ENCODE measurements around the gene DIABLO. TPM values are rescaled to one million over a fixed set of nuclear protein-coding genes. Genes with fewer than 3 reads are reported as not detected.

The DIABLO gene
- total and polyA plus RNA-seq, 2 donors (not counting 1 experiment from before 2014, with no cell fraction given): 59.6 to 60.6 TPM

DNA sequence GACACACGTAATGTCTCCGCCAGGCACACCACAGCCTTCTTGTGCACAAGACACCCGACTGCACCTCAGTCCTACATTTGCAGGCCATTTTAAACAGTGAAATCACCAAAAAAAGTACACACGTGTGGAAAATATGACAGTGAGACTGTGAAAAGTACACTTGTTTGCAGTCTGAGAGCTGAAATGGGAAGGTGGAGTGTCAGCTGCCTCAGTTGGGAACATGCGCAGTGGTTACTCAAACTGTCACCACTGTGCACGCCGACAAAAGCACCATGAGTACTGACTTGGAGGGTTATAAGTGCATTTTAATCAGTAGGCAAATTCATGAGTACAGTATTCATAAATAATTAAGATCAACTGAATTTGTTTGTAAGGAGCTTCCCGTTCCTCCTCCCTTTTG lies 24.7 kb upstream of the DIABLO start:
- Histone ChIP-seq H3K27ac (ENCODE audit: insufficient read depth, low read length) (no peak overlapping the region), H3K4me2 (ENCODE audit: extremely low read depth, insufficient read depth, low read length) (no peak overlapping the region), H3K79me2 (ENCODE audit: control insufficient read depth, insufficient read depth, low read length) (no peaks in the 10 kb centered on the region), H3K9me3 (ENCODE audit: control insufficient read depth, insufficient read depth, low read depth, low read length) (no peaks in the 10 kb centered on the region), H2AFZ (ENCODE audit: low read length) (no peak overlapping the region), H3K4me1 (ENCODE audit: control insufficient read depth, extremely low read depth, insufficient read depth, low read length) (no peaks in the 10 kb centered on the region), H3K36me3 (ENCODE audit: control insufficient read depth, insufficient read depth, low read length) (no peaks in the 10 kb centered on the region), H3K27me3 (ENCODE audit: control insufficient read depth, insufficient read depth, low read length) (no peaks in the 10 kb centered on the region), H4K20me1 (ENCODE audit: control insufficient read depth, extremely low read depth, insufficient read depth, low read length) (no peaks in the 10 kb centered on the region), H3K9ac (ENCODE audit: insufficient read depth, low read length) (no peak overlapping the region), H3K4me3 (replicated peaks in 1 of 4; ENCODE audit: control extremely low read depth in 1 of 4, insufficient read depth in 1 of 4, low read depth in 3 of 4, low read length in 4 of 4) (no peak overlapping the region)
- TF ChIP-seq EZH2 (IDR thresholded peaks at IDR 0.05; ENCODE audit: low read length, missing control alignments) (no peak), CTCF (conservative IDR thresholded peaks at IDR 0.05 in 1 of 2, IDR thresholded peaks at IDR 0.05 in 1 of 2; ENCODE audit: low read depth in 1 of 2, low read length in 2 of 2) (no peak)
- no peak for DNase-seq (ENCODE audit: low read depth in 2 of 2)

- H3K9ac ChIP-seq (ENCODE audit: insufficient read depth, low read length): no peak overlapping the region
- H3K4me1 ChIP-seq (ENCODE audit: control insufficient read depth, extremely low read depth, insufficient read depth, low read length): no peaks in the 10 kb centered on the region
- TF ChIP-seq EZH2 (IDR thresholded peaks at IDR 0.05; ENCODE audit: low read length, missing control alignments) (no peak), CTCF (conservative IDR thresholded peaks at IDR 0.05 in 1 of 2, IDR thresholded peaks at IDR 0.05 in 1 of 2; ENCODE audit: low read depth in 1 of 2, low read length in 2 of 2) (no peak)
- H3K27me3 ChIP-seq (ENCODE audit: control insufficient read depth, insufficient read depth, low read length): no peaks in the 10 kb centered on the region
- H4K20me1 ChIP-seq (ENCODE audit: control insufficient read depth, extremely low read depth, insufficient read depth, low read length): no peaks in the 10 kb centered on the region
- no peak overlapping the region for H2AFZ ChIP-seq (ENCODE audit: low read length)
- DNase-seq (ENCODE audit: low read depth in 2 of 2): no peak
- no peaks in the 10 kb centered on the region for H3K36me3 ChIP-seq (ENCODE audit: control insufficient read depth, insufficient read depth, low read length)
- H3K4me3 ChIP-seq (replicated peaks in 1 of 4; ENCODE audit: control extremely low read depth in 1 of 4, insufficient read depth in 1 of 4, low read depth in 3 of 4, low read length in 4 of 4): no peak overlapping the region
- H3K9me3 ChIP-seq (ENCODE audit: control insufficient read depth, insufficient read depth, low read depth, low read length): no peaks in the 10 kb centered on the region
- no peak overlapping the region for H3K4me2 ChIP-seq (ENCODE audit: extremely low read depth, insufficient read depth, low read length)
- no peaks in the 10 kb centered on the region for H3K79me2 ChIP-seq (ENCODE audit: control insufficient read depth, insufficient read depth, low read length)
- no peak overlapping the region for H3K27ac ChIP-seq (ENCODE audit: insufficient read depth, low read length)
Observed at GRCh38 chr12:122250047-122250446, 24.2 kb upstream of the DIABLO start.

DNA sequence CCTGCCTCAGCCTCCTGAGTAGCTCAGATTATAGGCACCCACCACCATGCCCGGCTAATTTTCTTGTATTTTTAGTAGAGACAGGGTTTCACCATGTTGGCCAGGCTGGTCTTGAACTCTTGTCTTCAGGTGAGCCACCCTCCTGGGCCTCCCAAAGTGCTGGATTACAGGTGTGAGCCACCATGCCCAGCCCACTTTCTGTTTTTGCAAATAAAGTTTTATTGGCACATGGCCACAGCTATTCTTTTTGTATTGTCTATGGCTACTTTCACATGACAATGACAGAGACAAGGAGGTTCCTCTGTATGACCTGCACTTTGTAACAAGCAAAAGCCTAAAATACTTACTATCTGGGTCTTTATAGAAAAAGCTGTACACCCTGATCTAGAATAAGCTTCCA lies 19.7 kb upstream of the DIABLO start:
- Histone ChIP-seq H3K27me3 (ENCODE audit: control insufficient read depth, insufficient read depth, low read length) (no peaks in the 10 kb centered on the region), H3K4me3 (replicated peaks in 1 of 4; ENCODE audit: control extremely low read depth in 1 of 4, insufficient read depth in 1 of 4, low read depth in 3 of 4, low read length in 4 of 4) (no peak overlapping the region), H3K9me3 (ENCODE audit: control insufficient read depth, insufficient read depth, low read depth, low read length) (no peaks in the 10 kb centered on the region), H2AFZ (ENCODE audit: low read length) (no peak overlapping the region), H3K4me2 (ENCODE audit: extremely low read depth, insufficient read depth, low read length) (no peak overlapping the region), H3K27ac (ENCODE audit: insufficient read depth, low read length) (no peak overlapping the region), H4K20me1 (ENCODE audit: control insufficient read depth, extremely low read depth, insufficient read depth, low read length) (no peaks in the 10 kb centered on the region), H3K36me3 (ENCODE audit: control insufficient read depth, insufficient read depth, low read length) (no peaks in the 10 kb centered on the region), H3K79me2 (ENCODE audit: control insufficient read depth, insufficient read depth, low read length) (no peaks in the 10 kb centered on the region), H3K4me1 (ENCODE audit: control insufficient read depth, extremely low read depth, insufficient read depth, low read length) (no peaks in the 10 kb centered on the region), H3K9ac (ENCODE audit: insufficient read depth, low read length) (no peak overlapping the region)
- TF ChIP-seq CTCF (conservative IDR thresholded peaks at IDR 0.05 in 1 of 2, IDR thresholded peaks at IDR 0.05 in 1 of 2; ENCODE audit: low read depth in 1 of 2, low read length in 2 of 2): no peak
- no peak for TF ChIP-seq EZH2 (IDR thresholded peaks at IDR 0.05; ENCODE audit: low read length, missing control alignments)
- DNase-seq (ENCODE audit: low read depth in 2 of 2): no peak

Data from fibroblast of lung (primary cell).